ENCODE data around the gene CYSRT1.

GRCh38 chr9:137228506-137228967, 3.6 kb downstream of the CYSRT1 start:
- TF ChIP-seq CTCF (IDR thresholded peaks at IDR 0.05) (no peak), POLR2A (IDR thresholded peaks at IDR 0.05) (no peak)

Data from testis (tissue), 2 donors.